Stimulated activated CD4-positive, alpha-beta T cell treated with anti-CD3 and anti-CD28 coated beads, Interleukin-1b, Interleukin-23, amount 100 ng/mL, for 1 hour (primary cell): ENCODE data around the gene LMAN1L.
A peak's percentile ranks its signal among the peaks of the same experiment; 100 is the strongest.

ENCODE experiments used
- DNase-seq, 2 donors: peaks; one replicate each; pipeline ENCODE4 v3.0.0-alpha.2; 2020; ENCODE audit warnings: low read depth in 2 of 2

LMAN1L gene

GRCh38 chr15:74794248-74794969 lies 18.2 kb upstream of the LMAN1L start:
- no peak for DNase-seq

DNA sequence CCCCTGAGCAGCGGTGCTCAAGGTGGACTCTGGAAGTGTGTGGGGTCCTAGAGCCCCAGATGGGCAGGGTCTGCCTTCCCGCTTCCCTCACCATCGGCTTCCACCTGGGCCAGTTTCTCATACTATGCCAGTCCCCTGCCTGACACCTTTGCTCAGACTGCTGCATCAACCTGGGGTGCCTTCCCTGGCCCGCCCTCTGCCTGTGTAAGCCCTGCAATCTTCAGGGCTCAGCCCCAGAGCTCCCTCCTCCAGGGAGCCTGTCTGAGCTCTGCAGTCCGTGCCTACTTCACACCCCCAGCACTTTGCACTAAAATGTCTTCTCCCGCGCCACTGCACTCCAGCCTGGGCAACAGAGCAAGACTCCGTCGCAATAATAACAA lies 17.7 kb upstream of the LMAN1L start:
- no peak for DNase-seq

GRCh38 chr15:74795966-74796625 lies 16.5 kb upstream of the LMAN1L start:
- no peak for DNase-seq

DNA sequence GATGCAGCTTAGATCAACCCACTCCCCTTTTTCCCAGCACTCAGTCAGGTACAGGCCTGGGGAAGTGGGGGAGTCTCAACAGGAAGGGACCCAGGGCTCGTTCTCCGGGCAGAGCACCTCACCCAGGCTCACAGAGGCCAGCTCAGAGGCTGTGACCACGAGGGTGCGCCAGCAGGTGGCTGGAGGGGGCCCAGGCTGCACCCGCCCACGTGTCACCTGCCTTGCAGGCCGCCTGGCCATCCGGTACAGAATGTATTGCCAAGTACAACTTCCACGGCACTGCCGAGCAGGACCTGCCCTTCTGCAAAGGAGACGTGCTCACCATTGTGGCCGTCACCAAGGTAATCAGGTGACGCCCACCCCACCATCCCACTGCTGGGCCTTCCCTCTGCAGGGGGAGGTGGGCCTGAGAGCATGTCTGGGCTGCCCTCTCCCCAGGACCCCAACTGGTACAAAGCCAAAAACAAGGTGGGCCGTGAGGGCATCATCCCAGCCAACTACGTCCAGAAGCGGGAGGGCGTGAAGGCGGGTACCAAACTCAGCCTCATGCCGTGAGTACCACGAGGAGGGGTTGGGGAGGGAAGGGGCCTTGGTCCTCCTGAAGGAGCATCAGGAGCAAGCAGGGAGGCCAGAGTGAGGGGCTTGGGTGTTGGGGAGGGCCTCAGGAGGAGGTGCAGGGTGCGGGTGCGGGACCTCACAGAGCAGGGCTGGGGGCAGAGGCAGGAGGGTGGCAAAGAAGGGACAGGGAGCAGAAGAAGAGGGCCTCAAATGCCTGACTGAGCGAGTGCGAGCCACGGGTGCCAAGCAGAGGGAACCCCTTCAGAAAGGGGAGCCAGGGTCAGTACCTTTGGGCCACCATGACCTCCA lies 14.0 kb upstream of the LMAN1L start:
- no peak for DNase-seq

DNA sequence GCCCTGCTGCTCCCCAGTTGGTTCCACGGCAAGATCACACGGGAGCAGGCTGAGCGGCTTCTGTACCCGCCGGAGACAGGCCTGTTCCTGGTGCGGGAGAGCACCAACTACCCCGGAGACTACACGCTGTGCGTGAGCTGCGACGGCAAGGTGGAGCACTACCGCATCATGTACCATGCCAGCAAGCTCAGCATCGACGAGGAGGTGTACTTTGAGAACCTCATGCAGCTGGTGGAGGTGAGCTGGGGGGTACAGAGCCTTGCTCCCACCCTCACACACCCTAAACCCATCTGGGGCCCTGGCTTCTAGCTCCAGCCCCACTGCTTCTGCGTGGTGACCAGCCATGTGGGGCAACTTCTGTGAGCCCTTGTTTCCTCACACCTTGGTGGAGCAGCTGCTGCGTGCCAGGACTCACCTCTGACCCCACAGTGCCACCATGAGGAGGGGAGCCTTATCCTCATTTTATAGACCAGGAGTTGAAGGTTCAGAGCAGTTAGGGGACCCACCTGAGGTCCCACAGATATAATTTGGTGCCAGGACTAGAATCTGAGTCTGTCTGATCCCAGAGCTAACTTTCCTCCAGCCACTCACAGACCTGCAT lies 13.3 kb upstream of the LMAN1L start:
- DNase-seq, result no peak

DNA sequence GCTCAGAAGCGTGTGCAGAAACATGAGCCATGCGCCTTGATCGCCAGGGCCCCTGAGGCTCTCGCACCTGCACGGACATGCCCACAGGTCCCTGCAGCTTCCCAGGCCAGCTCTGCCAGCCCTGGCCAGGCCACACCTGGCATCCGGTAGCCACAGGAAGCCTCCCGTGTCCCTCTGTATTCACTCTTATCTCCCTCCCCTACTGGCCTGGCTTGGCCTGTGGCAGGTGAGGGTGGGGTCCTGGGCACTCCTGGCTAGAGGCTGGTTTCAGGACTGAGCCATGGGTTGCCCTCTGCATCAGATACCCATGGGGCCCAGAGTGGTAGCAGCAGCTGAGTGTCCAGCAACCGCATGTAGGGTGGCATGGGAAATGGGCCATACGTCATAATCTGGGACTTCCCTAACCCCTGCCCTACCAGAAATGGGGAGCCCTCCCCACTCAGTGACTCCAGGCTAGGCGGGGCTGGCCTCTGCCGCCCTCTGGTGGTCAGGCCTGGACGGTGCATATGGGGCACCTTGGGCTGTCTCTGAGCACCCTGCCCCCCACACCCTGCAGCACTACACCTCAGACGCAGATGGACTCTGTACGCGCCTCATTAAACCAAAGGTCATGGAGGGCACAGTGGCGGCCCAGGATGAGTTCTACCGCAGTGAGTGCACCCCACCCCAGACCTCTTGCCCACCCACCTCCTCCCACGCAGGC lies 12.6 kb upstream of the LMAN1L start:
- DNase-seq, result peak; percentile 72 to 81

- no peak for DNase-seq
Observed at GRCh38 chr15:74800559-74801094, 12.0 kb upstream of the LMAN1L start.

DNA sequence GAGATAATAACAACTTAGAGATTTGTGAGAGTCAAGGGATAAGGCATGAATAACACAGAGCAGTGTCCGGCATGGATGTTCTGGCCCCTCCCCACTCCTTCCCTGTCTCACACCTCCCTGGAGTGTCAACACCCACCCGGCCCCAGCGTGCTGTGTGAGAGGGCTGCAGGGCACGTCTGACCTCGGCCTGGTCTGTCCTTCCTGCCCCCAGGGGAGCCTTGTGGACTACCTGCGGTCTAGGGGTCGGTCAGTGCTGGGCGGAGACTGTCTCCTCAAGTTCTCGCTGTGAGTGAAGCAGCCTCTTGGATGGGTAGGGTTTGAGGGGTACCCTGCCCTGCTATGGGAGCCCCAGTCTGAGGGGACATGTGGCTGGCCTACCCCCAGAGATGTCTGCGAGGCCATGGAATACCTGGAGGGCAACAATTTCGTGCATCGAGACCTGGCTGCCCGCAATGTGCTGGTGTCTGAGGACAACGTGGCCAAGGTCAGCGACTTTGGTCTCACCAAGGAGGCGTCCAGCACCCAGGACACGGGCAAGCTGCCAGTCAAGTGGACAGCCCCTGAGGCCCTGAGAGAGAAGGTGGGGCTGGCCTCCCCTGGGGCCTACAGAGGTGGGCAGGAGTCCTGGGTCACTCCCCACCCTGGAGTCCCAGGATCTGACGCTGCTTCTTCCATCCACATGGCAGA lies 11.2 kb upstream of the LMAN1L start:
- DNase-seq, result no peak

DNA sequence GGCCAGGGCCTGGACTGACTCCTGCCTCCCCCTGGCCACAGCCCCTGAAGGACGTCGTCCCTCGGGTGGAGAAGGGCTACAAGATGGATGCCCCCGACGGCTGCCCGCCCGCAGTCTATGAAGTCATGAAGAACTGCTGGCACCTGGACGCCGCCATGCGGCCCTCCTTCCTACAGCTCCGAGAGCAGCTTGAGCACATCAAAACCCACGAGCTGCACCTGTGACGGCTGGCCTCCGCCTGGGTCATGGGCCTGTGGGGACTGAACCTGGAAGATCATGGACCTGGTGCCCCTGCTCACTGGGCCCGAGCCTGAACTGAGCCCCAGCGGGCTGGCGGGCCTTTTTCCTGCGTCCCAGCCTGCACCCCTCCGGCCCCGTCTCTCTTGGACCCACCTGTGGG lies 10.3 kb upstream of the LMAN1L start:
- no peak for DNase-seq

- DNase-seq, result no peak
Observed at GRCh38 chr15:74802862-74803447, 9.7 kb upstream of the LMAN1L start.

- no peak for DNase-seq
Observed at GRCh38 chr15:74804935-74805334, 7.7 kb upstream of the LMAN1L start.

- no peak for DNase-seq
Observed at GRCh38 chr15:74807282-74807681, 5.4 kb upstream of the LMAN1L start.

GRCh38 chr15:74808078-74808839 lies 4.4 kb upstream of the LMAN1L start:
- DNase-seq, result no peak

DNA sequence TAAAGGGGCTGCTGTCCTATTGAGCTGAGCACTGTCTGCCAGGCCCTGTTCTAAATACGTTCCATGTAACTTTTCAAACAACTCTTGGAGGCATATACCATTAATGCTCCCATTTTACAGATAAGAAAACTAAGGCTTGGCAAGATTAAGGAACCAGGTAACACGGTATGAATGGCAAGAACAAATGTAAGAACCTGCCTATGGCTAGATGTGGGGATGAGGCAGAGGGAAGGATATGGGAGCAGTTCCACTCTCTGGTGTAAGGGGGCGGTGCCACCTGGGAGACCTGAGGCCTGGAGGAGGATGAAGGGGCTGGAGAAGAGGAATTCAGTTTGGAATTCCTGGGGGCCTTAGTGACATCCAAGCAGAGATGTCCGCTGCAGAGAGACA lies 3.8 kb upstream of the LMAN1L start:
- DNase-seq, result no peak

- no peak for DNase-seq
Observed at GRCh38 chr15:74809242-74809641, 3.4 kb upstream of the LMAN1L start.

DNA sequence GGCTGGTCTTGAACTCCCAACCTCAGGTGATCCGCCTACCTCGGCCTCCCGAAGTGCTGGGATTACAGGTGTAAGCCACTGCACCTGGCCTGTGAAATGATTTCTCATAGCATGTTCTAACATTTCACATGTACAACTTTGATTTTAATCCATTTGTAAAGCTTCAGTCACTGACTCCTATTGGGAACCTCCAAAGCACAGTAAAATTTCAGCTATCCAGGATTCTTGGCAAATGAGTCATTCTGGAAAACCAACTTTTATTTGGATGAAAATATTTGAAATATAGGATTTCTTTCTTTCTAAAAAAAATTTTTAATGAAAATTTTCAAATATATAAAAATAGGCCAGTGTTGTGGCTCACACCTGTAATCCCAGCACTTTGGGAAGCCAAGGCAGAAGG lies 2.7 kb upstream of the LMAN1L start:
- DNase-seq, result no peak

DNA sequence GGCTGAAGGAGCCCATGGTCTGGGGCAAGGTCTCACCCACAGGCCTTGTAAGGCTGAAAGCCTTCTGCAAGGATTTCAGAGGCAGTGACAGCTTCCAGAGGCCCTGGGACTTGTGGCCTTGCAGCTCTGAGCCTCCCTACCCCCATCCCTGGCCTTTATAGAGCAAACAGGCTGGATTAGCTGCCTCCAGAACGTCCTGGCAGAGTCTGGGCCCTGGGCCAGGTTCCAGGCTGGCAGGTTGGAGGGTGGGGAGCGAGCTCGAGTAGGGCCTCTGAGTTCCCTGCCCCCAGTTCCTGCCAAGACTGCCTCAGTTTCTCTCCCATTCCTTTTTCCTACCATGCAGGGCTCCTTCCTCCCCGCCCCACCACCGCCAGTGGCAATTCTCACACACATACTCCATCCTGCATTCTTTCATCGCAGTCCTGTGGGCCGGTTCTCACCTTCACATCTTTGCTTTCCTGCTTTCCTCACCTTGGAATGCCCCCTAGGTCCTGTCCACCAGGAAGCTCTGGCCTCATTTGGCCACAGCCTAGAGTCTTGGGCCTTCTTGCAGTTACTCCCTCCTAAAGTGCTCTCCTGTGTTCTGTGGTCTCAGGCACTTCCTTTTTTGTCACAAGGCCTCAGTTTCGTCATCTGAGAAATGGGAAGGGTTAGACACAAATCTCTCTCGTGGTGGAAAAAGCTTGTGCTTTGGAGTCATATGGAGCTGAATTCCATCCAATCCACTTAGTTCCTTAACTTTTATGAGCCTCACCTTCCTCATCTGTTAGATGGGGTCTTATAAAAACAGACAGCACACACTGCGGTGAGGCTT lies 2.7 kb downstream of the LMAN1L start:
- DNase-seq, result no peak

DNA sequence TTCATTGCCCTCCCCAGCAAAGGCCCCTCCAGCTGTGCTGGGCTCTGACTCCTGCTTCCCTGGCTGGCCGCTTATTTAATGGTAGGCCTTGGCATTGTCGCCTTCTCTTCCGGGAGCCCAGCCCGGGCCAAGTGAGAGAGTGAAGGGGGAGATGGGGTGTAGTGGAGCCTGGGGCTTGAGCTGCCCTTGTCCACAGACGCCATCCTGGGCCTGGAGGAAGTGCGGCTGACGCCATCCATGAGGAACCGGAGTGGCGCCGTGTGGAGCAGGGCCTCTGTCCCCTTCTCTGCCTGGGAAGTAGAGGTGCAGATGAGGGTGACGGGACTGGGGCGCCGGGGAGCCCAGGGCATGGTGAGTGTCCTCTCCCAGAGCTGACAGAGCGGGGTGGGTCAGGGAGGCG lies 3.3 kb downstream of the LMAN1L start:
- no peak for DNase-seq
